Fibroblast of pulmonary artery (primary cell): Measurements from ENCODE around the gene SEMA3C.

ENCODE experiments used
- DNase-seq: peaks from one replicate; pipeline ENCODE4 v3.0.0-alpha.2; 2010; ENCODE audit warnings: low read depth
- H3K4me3 ChIP-seq: replicated peaks from 2 replicates; pipeline ENCODE4 v1.5.1; 2011; ENCODE audit warnings: low read depth, mild to moderate bottlenecking, control low read depth, low read length, moderate library complexity
- TF ChIP-seq, protein P1 (sequence below): IDR thresholded peaks from 2 replicates; pipeline ENCODE4 v1.5.1; 2011; ENCODE audit warnings: mild to moderate bottlenecking, control low read depth, low read length, inconsistent platforms; ENCODE audit errors: missing control alignments

The SEMA3C gene

GRCh38 chr7:80902716-80903308 is 16.0 kb downstream of the SEMA3C start:
- TF ChIP-seq, protein P1, sequence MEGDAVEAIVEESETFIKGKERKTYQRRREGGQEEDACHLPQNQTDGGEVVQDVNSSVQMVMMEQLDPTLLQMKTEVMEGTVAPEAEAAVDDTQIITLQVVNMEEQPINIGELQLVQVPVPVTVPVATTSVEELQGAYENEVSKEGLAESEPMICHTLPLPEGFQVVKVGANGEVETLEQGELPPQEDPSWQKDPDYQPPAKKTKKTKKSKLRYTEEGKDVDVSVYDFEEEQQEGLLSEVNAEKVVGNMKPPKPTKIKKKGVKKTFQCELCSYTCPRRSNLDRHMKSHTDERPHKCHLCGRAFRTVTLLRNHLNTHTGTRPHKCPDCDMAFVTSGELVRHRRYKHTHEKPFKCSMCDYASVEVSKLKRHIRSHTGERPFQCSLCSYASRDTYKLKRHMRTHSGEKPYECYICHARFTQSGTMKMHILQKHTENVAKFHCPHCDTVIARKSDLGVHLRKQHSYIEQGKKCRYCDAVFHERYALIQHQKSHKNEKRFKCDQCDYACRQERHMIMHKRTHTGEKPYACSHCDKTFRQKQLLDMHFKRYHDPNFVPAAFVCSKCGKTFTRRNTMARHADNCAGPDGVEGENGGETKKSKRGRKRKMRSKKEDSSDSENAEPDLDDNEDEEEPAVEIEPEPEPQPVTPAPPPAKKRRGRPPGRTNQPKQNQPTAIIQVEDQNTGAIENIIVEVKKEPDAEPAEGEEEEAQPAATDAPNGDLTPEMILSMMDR: no peak
- H3K4me3 ChIP-seq: no peak overlapping the region
- no peak for DNase-seq

DNA sequence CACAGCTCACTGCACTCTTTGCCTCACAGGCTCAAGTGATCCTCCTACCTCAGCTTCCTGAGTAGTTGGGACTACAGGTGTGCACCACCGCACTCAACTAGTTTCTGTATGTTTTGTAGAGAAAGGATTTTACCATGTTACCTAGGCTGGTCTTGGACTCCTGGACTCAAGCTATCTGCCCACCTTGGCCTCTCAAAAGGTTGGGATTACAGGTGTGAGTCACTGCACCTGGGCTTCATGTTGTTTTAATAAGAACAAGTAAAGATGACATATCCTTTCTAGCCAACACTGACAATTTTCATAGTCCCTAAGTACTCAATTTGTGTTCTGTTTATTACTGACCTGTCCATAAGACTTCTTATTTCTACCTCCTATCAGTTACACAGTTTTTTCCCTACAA is 16.8 kb downstream of the SEMA3C start:
- TF ChIP-seq, protein P1: no peak
- H3K4me3 ChIP-seq: no peak overlapping the region
- no peak for DNase-seq

GRCh38 chr7:80900583-80901576 is 18.0 kb downstream of the SEMA3C start:
- DNase-seq: peak; percentile 87
- TF ChIP-seq, protein P1: no peak
- no peak overlapping the region for H3K4me3 ChIP-seq

- H3K4me3 ChIP-seq: no peak overlapping the region
- TF ChIP-seq, protein P1: no peak
- DNase-seq: no peak
These were observed 21.8 kb downstream of the SEMA3C start for GRCh38 chr7:80896906-80897598.

GRCh38 chr7:80895056-80895455 is 23.8 kb downstream of the SEMA3C start:
- H3K4me3 ChIP-seq: no peak overlapping the region
- DNase-seq: no peak
- TF ChIP-seq, protein P1: no peak

- H3K4me3 ChIP-seq: no peak overlapping the region
- TF ChIP-seq, protein P1: no peak
- no peak for DNase-seq
These were observed 27.6 kb downstream of the SEMA3C start for GRCh38 chr7:80891259-80891544.
